Measurements from ENCODE around the gene TSPAN7. TPM values are rescaled to one million over a fixed set of nuclear protein-coding genes. Genes with fewer than 3 reads are reported as not detected.

TSPAN7 gene
- polyA plus RNA-seq, 2 of the 4 experiments (the other 2 are of a cell fraction) = 2.5 to 6.1 TPM

DNA sequence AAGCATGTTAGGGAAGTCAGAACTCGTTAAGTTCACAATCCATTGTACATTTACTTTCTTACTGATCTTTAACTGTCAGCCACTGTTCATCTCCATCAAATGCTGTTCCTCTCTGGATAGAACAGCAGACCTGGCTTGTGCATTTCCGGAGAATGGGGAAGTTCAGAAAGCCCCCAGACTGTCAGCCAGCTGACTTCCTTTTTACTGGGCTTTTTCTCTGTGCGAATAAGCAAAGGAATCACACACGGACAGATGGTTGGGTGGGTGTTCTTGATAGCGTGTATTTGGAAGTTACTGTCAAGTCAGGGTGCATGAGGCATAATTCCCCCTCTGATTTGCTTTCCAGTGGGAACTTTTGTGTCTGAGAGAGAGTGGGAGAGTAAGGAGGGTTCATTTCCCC lies 56.8 kb downstream of the TSPAN7 start:
- ChIA-PET CTCF (no interaction called here), POLR2A (no interaction called here)
- Histone ChIP-seq H3K4me3 (no peak overlapping the region), H3K9me3 (no peaks in the 10 kb centered on the region), H3K4me2 (no peak overlapping the region), H3K27ac (no peak overlapping the region), H3K4me1 (no peaks in the 10 kb centered on the region)
- ATAC-seq (no peak), FAIRE-seq (no peak), DNase-seq (ENCODE audit: low read depth in 1 of 2, low spot score in 1 of 2) (no peak)
- TF ChIP-seq FOSL2 (IDR thresholded peaks at IDR 0.05) = no peak
- TF ChIP-seq FOSL2 (CRISPR knock-in tag; IDR thresholded peaks at IDR 0.05) = no peak
- TF ChIP-seq, protein P1, sequence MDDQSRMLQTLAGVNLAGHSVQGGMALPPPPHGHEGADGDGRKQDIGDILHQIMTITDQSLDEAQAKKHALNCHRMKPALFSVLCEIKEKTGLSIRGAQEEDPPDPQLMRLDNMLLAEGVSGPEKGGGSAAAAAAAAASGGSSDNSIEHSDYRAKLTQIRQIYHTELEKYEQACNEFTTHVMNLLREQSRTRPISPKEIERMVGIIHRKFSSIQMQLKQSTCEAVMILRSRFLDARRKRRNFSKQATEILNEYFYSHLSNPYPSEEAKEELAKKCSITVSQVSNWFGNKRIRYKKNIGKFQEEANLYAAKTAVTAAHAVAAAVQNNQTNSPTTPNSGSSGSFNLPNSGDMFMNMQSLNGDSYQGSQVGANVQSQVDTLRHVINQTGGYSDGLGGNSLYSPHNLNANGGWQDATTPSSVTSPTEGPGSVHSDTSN (IDR thresholded peaks at IDR 0.05) = no peak
- no peak for TF ChIP-seq POLR2A (IDR thresholded peaks at IDR 0.05; ENCODE audit: low read length)
- TF ChIP-seq, protein P2, sequence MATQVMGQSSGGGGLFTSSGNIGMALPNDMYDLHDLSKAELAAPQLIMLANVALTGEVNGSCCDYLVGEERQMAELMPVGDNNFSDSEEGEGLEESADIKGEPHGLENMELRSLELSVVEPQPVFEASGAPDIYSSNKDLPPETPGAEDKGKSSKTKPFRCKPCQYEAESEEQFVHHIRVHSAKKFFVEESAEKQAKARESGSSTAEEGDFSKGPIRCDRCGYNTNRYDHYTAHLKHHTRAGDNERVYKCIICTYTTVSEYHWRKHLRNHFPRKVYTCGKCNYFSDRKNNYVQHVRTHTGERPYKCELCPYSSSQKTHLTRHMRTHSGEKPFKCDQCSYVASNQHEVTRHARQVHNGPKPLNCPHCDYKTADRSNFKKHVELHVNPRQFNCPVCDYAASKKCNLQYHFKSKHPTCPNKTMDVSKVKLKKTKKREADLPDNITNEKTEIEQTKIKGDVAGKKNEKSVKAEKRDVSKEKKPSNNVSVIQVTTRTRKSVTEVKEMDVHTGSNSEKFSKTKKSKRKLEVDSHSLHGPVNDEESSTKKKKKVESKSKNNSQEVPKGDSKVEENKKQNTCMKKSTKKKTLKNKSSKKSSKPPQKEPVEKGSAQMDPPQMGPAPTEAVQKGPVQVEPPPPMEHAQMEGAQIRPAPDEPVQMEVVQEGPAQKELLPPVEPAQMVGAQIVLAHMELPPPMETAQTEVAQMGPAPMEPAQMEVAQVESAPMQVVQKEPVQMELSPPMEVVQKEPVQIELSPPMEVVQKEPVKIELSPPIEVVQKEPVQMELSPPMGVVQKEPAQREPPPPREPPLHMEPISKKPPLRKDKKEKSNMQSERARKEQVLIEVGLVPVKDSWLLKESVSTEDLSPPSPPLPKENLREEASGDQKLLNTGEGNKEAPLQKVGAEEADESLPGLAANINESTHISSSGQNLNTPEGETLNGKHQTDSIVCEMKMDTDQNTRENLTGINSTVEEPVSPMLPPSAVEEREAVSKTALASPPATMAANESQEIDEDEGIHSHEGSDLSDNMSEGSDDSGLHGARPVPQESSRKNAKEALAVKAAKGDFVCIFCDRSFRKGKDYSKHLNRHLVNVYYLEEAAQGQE (IDR thresholded peaks at IDR 0.05) = no peak
- no peak for TF ChIP-seq JUNB (IDR thresholded peaks at IDR 0.05)
- TF ChIP-seq, protein P3, sequence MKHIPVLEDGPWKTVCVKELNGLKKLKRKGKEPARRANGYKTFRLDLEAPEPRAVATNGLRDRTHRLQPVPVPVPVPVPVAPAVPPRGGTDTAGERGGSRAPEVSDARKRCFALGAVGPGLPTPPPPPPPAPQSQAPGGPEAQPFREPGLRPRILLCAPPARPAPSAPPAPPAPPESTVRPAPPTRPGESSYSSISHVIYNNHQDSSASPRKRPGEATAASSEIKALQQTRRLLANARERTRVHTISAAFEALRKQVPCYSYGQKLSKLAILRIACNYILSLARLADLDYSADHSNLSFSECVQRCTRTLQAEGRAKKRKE (CRISPR knock-in tag; IDR thresholded peaks at IDR 0.05; ENCODE audit: low read depth) = no peak
- TF ChIP-seq MYC (IDR thresholded peaks at IDR 0.05; ENCODE audit: borderline replicate concordance, low read length) = no peak
- no peak for TF ChIP-seq PHF8 (IDR thresholded peaks at IDR 0.05; ENCODE audit: borderline replicate concordance, low read depth)
- WGBS (ENCODE audit: missing lambda C conversion rate) = 63% methylated on average over 5 of the region's 5 CpGs

DNA sequence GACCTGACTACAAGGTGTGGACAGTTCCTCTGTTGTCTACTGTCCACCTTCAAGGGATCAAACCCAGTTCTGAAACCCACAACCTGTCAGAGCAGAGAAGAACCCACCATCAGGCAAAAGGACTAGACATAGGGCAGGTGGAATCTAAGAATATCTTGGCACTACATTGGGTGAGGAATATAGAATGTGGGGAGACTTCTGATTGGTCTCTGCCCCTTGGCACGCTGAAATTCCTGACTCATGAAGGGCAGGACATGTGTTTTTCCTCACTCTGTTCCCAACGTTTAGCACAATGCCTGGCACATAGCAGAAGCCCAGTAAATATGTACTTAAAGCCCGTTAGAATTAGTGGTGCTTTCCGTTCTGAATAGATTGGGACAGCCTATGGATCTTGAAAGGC lies 59.3 kb downstream of the TSPAN7 start:
- CTCF ChIA-PET = no interaction called here
- FAIRE-seq (no peak), DNase-seq (ENCODE audit: low read depth in 1 of 2, low spot score in 1 of 2) (no peak), ATAC-seq (no peak)
- H3K4me3 ChIP-seq = no peak overlapping the region
- 15% methylated on average over 4 of the region's 4 CpGs for WGBS (ENCODE audit: missing lambda C conversion rate)
- POLR2A ChIA-PET = no interaction called here
- H3K4me2 ChIP-seq = no peak overlapping the region
- no peaks in the 10 kb centered on the region for H3K4me1 ChIP-seq
- H3K27ac ChIP-seq = no peak overlapping the region
- H3K9me3 ChIP-seq = no peaks in the 10 kb centered on the region
- TF ChIP-seq NR3C1 (IDR thresholded peaks at IDR 0.05) = no peak
- no peak for TF ChIP-seq EHF (CRISPR knock-in tag; IDR thresholded peaks at IDR 0.05)
- no peak for TF ChIP-seq POLR2A (IDR thresholded peaks at IDR 0.05; ENCODE audit: low read length)
- no peak for TF ChIP-seq CHD2 (IDR thresholded peaks at IDR 0.05; ENCODE audit: low read length, partially characterized antibody)
- no peak for TF ChIP-seq ZSCAN20 (CRISPR knock-in tag; IDR thresholded peaks at IDR 0.05)
- TF ChIP-seq ZNF302 (CRISPR knock-in tag; IDR thresholded peaks at IDR 0.05) = no peak
- TF ChIP-seq HOXB13 (CRISPR knock-in tag; IDR thresholded peaks at IDR 0.05; ENCODE audit: low read depth) = no peak
- TF ChIP-seq ESRRA (IDR thresholded peaks at IDR 0.05; ENCODE audit: borderline replicate concordance, low read length) = no peak
- no peak for TF ChIP-seq MAZ (IDR thresholded peaks at IDR 0.05; ENCODE audit: borderline replicate concordance, low read depth, low read length)
- no peak for TF ChIP-seq TP53 (CRISPR knock-in tag; IDR thresholded peaks at IDR 0.05)
- no peak for TF ChIP-seq KDM5A (IDR thresholded peaks at IDR 0.05)
- no peak for TF ChIP-seq ZFP36 (IDR thresholded peaks at IDR 0.05; ENCODE audit: borderline replicate concordance, partially characterized antibody)
- no peak for TF ChIP-seq PHF8 (IDR thresholded peaks at IDR 0.05; ENCODE audit: borderline replicate concordance, low read depth)
- no peak for TF ChIP-seq POLR2AphosphoS2 (conservative IDR thresholded peaks at IDR 0.05; ENCODE audit: low read length)
- TF ChIP-seq FOSB (CRISPR knock-in tag; IDR thresholded peaks at IDR 0.05) = no peak
- no peak for TF ChIP-seq HOXA7 (CRISPR knock-in tag; IDR thresholded peaks at IDR 0.05)

All from A549 (cell line).